Testis (tissue), 3 donors: ENCODE measurements around the gene IL32. TPM values are rescaled to one million over a fixed set of nuclear protein-coding genes. Genes with fewer than 3 reads are reported as not detected.
"Not testable (repeated sequence)": the region's sequence is repeated elsewhere in the genome, so short reads cannot be mapped to it uniquely, and the experiment has no call there.

ENCODE experiments used
- DNase-seq: peaks from one replicate; pipeline ENCODE4 v3.0.0-alpha.2; 2019
- H3K27ac ChIP-seq, 2 donors: fragments of 200-600 bp; sonication (generic); one replicate each; pipeline ENCODE4 v1.5.1; 2019
- H3K27me3 ChIP-seq: fragments of 200-600 bp; sonication (generic); one replicate; pipeline ENCODE4 v1.5.1; 2019
- H3K36me3 ChIP-seq: fragments of 200-600 bp; sonication (generic); one replicate; pipeline ENCODE4 v1.5.1; 2017; ENCODE audit warnings: low read depth; ENCODE audit errors: missing control alignments
- H3K4me1 ChIP-seq: fragments of 200-600 bp; sonication (generic); one replicate; pipeline ENCODE4 v1.5.1; 2019
- H3K4me3 ChIP-seq, 2 donors: fragments of 200-600 bp; sonication (generic); one replicate each; pipeline ENCODE4 v1.5.1; 2017 to 2019
- H3K9me3 ChIP-seq: fragments of 200-600 bp; sonication (generic); one replicate; pipeline ENCODE4 v1.5.1; 2017
- POLR2A ChIP-seq: fragments of 450-650 bp; IDR thresholded peaks from one replicate; pipeline ENCODE4 v1.6.1; 2017; ENCODE audit warnings: antibody characterized with exemption, mild to moderate bottlenecking, moderate library complexity
- WGBS, 2 donors: methylation state at CpG; one replicate each; pipeline ENCODE4 v1.1.5; 2018; 5-methylcytosine and 5-hydroxymethylcytosine counted together
- intact Hi-C: fragments of 100-400 bp; cut with DNase I; formaldehyde crosslinking; loops from one replicate; pipeline ENCODE4 v1.15.1; 2023; ENCODE audit warnings: low total_unique reads
- polyA plus RNA-seq: library from polyadenylated mRNA; stranded (reverse); fragments of 350-450 nt; fragmentation: Illumina TruSeq; extraction: RNeasy Lipid Tissue Mini Kit (QIAGEN cat#74804); gene quantifications from one replicate; pipeline ENCODE4 v1.2.3, GENCODE V29; 2014; ENCODE audit warnings: low read depth, low replicate concordance; ENCODE audit not compliant: insufficient read depth
- total RNA-seq, 2 donors: library from RNA; depleted of rRNA; stranded (reverse); fragments of >200 nt; gene quantifications; one replicate each; pipeline ENCODE4 v1.2.3, GENCODE V29; 2016
- TF ChIP-seq, protein P1 (sequence below), 3 experiments: fragments of 450-650 bp in 2 of 3; fragments of 200-600 bp in 1 of 3; sonication (generic) in 1 of 3; IDR thresholded peaks; one replicate each; pipeline ENCODE4 v1.5.1; 2016 to 2019; ENCODE audit warnings: antibody characterized with exemption in 3 of 3, mild to moderate bottlenecking in 2 of 3, moderate library complexity in 1 of 3

IL32 gene
- total and polyA plus RNA-seq, 3 donors from 2014 or later = 27.1 to 62.2 (median 33.0) TPM

DNA sequence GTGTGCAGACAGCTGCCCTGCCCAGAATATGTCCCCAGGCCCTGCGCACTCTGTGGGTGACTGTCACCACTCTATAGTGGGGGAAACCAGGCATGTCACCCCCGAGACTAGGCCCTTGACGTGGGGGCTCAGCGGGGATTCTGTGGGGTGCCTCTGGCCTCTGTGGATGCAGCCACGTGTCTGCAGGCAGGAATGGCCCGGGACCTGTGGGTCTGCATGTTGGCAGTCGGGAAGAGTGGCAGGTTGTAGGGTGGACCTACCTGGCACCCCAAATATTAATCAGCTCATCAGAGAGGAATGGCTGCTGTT, 954 bp downstream of the IL32 start:
- Histone ChIP-seq H3K27me3 (no peaks in the 10 kb centered on the region), H3K36me3 (no peaks in the 10 kb centered on the region), H3K27ac (no peak overlapping the region), H3K4me3 (no peak overlapping the region), H3K4me1 (peaks cover 13% of the 10 kb centered on the region), H3K9me3 (no peaks in the 10 kb centered on the region)
- no peak for DNase-seq
- no peak for TF ChIP-seq POLR2A
- TF ChIP-seq, protein P1, sequence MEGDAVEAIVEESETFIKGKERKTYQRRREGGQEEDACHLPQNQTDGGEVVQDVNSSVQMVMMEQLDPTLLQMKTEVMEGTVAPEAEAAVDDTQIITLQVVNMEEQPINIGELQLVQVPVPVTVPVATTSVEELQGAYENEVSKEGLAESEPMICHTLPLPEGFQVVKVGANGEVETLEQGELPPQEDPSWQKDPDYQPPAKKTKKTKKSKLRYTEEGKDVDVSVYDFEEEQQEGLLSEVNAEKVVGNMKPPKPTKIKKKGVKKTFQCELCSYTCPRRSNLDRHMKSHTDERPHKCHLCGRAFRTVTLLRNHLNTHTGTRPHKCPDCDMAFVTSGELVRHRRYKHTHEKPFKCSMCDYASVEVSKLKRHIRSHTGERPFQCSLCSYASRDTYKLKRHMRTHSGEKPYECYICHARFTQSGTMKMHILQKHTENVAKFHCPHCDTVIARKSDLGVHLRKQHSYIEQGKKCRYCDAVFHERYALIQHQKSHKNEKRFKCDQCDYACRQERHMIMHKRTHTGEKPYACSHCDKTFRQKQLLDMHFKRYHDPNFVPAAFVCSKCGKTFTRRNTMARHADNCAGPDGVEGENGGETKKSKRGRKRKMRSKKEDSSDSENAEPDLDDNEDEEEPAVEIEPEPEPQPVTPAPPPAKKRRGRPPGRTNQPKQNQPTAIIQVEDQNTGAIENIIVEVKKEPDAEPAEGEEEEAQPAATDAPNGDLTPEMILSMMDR (IDR thresholded peaks at IDR 0.05) = no peak
- 86 to 97% methylated on average over 5 to 7 of the region's 7 CpGs for WGBS, 2 donors
- intact Hi-C loops = no loop called here

DNA sequence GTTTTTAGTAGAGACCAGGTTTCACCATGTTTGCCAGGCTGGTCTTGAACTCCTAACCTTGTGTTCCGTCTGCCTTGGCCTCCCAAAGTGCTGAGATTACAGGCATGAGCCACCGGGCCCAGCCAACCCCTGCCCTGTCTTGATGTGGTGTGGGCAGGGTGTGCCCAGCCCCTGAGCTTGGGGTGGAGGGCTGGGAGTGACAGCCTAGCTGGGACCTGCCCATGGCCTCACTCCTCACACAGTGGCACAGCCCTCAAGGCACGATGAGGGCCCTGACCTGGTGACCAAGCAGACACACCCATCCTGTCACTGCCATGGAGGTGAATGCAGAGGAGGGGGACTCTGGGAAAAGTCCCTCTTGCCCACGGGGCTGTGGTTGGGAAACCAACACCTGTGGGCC, 3.0 kb downstream of the IL32 start:
- intact Hi-C loops = no loop called here
- Histone ChIP-seq H3K27ac (no peak overlapping the region), H3K36me3 (no peaks in the 10 kb centered on the region)

DNA sequence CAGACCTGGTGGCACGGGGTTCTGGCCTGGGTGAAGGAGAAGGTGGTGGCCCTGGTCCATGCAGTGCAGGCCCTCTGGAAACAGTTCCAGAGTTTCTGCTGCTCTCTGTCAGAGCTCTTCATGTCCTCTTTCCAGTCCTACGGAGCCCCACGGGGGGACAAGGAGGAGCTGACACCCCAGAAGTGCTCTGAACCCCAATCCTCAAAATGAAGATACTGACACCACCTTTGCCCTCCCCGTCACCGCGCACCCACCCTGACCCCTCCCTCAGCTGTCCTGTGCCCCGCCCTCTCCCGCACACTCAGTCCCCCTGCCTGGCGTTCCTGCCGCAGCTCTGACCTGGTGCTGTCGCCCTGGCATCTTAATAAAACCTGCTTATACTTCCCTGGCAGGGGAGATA, 3.7 kb downstream of the IL32 start:
- H3K9me3 ChIP-seq, H3K4me3 ChIP-seq, DNase-seq, H3K27ac ChIP-seq, intact Hi-C loops, H3K27me3 ChIP-seq, H3K36me3 ChIP-seq: not testable (repeated sequence)
- peaks cover 13% of the 10 kb centered on the region for H3K4me1 ChIP-seq
- WGBS, 2 donors = 92 to 93% methylated on average over 10 to 11 of the region's 11 CpGs

More for the DNA sequence above, 3.0 kb downstream of the IL32 start:
- no peak overlapping the region for H3K4me3 ChIP-seq
- no peak for TF ChIP-seq POLR2A
- TF ChIP-seq, protein P1 (IDR thresholded peaks at IDR 0.05) = no peak
- no peaks in the 10 kb centered on the region for H3K27me3 ChIP-seq
- 78 to 80% methylated on average over 1 to 4 of the region's 4 CpGs for WGBS, 2 donors
- DNase-seq = no peak
- H3K4me1 ChIP-seq = peaks cover 13% of the 10 kb centered on the region
- no peaks in the 10 kb centered on the region for H3K9me3 ChIP-seq

DNA sequence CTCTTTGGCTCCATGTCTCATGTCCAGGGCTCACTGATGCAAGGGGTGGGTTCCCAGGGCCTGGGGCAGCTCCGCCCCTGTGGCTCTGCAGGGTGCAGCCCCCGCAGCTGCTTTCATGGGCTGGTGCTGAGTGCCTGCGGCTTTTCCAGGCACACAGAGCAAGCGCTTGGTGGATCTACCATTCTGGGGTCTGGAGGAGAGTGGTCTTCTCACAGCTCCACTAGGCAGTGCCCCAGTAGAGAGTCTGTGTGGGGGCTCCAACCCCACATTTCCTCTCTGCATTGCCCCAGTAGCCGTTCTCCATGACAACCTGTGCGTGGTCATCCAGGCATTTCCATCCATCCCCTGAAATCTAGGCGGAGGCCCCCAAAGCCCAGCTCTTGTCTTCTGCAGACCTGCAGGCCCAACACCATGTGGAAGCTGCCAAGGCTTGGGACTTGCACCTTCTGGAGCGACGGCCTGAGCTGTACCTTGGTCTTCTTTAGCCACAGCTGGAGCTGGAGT, 5.2 kb downstream of the IL32 start:
- no peak for DNase-seq
- WGBS, 2 donors = 91 to 93% methylated on average over 9 of the region's 9 CpGs
- TF ChIP-seq, protein P1 (IDR thresholded peaks at IDR 0.05) = no peak
- no peak for TF ChIP-seq POLR2A
- H3K9me3 ChIP-seq = no peaks in the 10 kb centered on the region
- H3K4me1 ChIP-seq = peaks cover 7% of the 10 kb centered on the region
- no peak overlapping the region for H3K27ac ChIP-seq
- intact Hi-C loops = no loop called here
- no peak overlapping the region for H3K4me3 ChIP-seq
- no peaks in the 10 kb centered on the region for H3K36me3 ChIP-seq
- no peaks in the 10 kb centered on the region for H3K27me3 ChIP-seq

DNA sequence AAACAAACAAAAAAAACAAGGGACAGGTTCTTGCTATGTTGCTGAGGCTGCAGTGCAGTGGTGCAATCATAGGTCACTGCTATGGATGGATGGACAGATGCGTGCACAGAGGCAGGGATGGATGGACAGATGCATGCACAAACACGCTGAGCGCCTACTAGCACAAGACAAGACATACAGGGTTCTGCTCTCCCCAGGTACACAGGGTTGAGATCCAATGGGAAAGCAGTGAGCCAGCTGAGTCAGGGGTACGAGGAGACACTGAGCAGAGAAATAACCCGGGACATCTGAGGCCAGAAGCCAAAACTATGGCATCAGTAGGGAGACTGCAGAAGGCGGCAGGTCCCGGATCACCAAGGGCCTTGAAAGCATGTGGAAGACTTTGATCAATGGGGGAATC, 6.2 kb downstream of the IL32 start:
- Histone ChIP-seq H3K36me3 (no peaks in the 10 kb centered on the region), H3K4me1 (peaks cover 5% of the 10 kb centered on the region), H3K27me3 (no peaks in the 10 kb centered on the region), H3K27ac (no peak overlapping the region), H3K4me3 (no peak overlapping the region), H3K9me3 (no peaks in the 10 kb centered on the region)
- no peak for TF ChIP-seq POLR2A
- TF ChIP-seq, protein P1 (IDR thresholded peaks at IDR 0.05) = no peak
- intact Hi-C loops = no loop called here
- WGBS, 2 donors = 93 to 94% methylated on average over 7 of the region's 7 CpGs
- DNase-seq = no peak

DNA sequence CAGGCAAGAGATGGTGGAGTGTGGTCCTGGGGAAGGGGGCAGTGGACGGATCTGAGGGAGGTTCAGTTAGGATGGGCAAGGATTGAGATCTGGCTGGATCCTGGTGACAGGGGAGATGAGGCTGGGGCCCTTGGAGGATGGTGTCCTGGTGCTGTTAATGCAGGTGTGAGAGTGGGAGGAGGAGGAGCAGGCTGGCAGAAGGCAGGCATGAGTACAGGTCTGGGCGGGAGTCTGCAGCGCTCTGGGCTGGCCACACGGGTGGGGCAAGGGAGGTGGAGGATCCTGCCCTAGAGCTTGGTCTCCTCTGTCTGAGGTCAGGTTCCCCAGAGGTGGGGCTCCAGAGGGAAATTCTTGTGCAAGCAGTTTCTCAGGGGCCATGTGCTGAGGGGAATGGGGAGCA, 6.7 kb downstream of the IL32 start:
- DNase-seq, intact Hi-C loops, H3K9me3 ChIP-seq, H3K36me3 ChIP-seq, H3K27me3 ChIP-seq, H3K4me3 ChIP-seq, H3K4me1 ChIP-seq, H3K27ac ChIP-seq: not testable (repeated sequence)
- WGBS, 2 donors = 69 to 71% methylated on average over 3 to 4 of the region's 4 CpGs

DNA sequence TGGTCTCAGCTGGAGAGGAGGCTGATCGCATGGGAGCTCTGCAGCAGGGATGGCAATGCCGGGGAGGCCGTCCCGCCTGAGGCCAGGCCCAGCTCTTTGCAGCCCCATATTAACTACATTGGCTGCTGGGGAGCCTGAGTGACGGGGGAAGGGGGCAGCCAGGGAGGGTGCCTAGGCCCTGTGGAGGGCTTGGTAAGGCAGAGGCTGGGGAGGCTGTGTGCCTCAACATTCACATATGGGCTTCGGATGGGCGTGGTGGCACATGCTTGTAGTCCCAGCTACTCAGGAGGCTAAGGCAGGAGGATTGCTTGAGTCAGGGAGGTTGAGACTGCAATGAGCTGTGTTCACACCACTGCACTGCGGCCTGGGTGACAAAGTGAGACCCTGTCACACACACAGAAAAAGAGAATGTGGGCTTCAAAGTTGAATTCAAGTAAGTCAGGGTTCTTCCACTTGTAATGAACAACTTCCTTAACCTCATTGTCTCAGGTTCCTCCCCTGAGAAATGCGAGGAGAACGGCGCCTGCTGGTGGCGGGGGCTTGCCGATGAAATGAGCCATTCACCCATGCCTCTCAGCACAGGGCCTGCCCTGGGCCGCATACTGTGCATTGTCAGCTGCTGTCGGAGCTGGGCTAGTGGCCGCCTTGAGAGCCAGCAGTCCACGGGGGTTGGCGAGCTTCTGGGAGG, 7.3 kb downstream of the IL32 start:
- intact Hi-C loops, H3K36me3 ChIP-seq: not testable (repeated sequence)
- 96% methylated on average over 15 of the region's 18 CpGs; no CpG with 5 or more reads in 1 of the 2 donors for WGBS, 2 donors

More for the DNA sequence above, 7.3 kb downstream of the IL32 start:
- not testable (repeated sequence) for H3K4me1 ChIP-seq, DNase-seq, H3K27me3 ChIP-seq, H3K27ac ChIP-seq, H3K9me3 ChIP-seq, H3K4me3 ChIP-seq
